NCI-H69 (cell line): ENCODE data around the gene TMEM161A.
"Not testable (repeated sequence)": the region's sequence is repeated elsewhere in the genome, so short reads cannot be mapped to it uniquely, and the experiment has no call there.

ENCODE experiments used
- DNase-seq: peaks from one replicate; lab custom pipeline; 2025; lab: John Stamatoyannopoulos, UW

Gene TMEM161A

DNA sequence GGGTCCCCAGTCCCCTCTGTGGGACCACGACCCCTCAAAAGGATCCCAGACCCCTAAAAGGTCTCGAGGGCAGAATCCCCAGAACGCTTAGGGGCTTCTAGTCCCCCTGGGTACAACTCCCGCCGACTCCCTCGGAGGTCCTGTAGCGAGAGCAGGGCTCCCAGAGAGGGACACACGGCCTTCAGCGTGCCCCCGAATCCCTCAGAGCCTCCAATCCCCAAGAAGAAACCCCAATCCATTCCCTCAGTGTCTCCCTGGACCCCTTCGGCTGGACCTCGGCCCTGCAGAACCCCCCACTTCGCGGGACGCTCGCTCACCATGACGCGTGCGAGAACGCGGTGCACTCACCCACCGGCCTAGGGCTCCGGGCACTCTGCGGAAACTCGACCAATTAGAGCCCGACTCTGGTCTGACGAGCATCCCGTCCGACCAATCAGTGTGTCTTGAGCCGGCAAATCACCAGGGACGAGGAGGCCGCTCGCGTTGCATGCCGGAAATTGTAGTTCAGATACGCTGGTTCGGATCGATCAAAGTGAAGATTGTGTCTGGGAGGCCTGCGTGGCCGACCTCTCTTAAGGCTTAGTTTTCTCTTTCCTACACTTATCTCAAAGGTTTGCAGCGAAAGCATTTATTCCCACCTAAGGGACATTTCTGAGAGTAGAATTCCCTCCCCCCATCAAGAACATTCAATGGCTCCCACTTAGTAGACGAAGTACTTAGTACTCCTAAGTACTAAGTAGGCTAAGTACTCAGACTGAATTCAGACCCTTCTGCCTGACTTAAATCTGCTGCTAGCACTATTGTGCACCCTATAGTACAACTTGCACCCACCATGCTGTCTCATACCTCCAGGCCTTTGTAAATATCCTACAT is at the start of gene TMEM161A:
Gene TMEM161A, minus strand, starts transcription at position 370 of the 873 bp plus-strand sequence. Its CDS starts 50 bp downstream, at position 320.
- DNase-seq: peak; percentile 99

DNA sequence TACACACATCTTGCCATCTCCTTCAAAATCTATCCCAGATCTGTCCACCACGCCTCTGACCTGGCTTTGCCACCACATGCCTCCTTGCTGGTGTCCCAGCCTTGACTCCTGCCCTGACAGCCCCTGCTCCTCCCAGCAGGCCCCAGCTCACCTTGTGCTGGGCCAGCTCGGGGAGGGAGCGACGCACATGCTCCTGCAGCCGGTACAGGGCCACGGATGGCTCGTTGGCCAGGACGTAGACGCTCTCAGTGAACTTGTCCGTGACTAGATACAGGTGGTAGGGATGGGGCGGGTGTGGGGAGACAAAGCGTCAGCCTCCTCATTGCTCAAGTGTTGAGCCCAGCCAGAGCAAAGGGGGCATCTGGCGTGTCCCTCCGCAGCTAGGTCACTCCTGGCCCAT is 48.5 kb upstream of the TMEM161A start:
- no peak for DNase-seq

DNA sequence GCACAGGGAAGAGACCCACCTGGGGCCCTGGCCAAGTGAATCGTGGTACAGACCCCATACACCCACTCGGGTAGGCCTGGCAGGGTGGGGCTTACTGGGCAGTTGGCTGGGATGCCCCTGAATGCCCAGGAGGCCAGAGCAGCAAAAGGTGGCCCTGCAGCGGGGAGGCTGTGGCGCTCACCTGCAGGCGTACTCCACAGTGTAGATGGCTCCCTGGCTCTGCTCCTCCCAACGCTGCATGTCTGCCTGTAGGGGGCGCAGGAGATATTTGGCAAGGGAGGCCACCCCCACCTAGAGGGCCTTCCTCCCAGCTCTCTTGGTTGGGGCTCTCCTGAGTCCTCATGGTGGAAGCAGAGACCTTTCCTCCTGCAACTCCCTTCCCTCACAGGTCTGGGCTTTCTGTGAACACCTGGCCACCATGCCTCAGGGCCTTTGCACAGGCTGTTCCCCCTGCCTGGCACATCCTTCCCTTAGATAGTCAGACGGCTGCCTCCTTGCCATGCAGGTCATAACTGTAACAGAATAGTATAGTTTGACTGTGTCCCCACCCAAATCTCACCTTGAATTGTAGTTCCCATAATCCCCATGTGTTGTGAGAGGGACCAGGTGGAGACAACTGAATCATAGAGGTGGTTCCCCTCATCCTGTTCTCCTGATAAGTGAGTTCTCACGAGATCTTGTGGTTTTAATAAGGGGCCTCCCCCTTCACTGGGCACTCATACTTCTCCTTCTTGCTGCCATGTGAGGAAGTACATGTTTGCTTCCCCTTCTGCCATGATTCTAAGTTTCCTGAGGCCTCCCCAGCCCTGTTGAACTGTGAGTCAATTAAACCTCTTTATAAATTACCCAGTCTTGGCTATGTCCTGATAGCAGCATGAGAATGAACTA is 47.8 kb upstream of the TMEM161A start:
- peak; percentile 85 for DNase-seq

DNA sequence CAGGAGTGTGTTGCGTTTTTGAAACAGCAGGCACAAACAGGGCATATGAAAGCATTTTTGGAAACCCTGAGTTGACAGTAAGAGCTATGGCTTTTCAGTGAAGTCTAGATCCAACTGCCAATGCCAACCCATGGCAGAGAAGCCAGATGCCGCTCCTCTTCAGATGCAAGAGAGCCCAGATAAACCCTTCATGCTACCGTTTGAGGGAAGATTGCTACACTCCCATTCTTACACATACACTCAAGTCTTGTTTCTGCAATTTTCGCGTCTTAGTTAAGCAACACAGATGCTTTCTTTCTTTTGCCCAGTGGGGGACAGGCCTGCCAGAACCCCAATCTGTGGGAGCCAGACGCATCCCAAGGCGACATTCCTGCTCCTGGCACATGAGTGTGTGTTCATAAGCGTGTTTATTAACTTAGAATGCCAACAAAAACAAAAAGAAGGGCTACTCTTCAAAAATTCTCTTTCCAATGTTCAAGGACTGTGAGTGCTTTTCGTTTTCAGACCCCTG is 43.3 kb upstream of the TMEM161A start:
- DNase-seq: no peak

DNA sequence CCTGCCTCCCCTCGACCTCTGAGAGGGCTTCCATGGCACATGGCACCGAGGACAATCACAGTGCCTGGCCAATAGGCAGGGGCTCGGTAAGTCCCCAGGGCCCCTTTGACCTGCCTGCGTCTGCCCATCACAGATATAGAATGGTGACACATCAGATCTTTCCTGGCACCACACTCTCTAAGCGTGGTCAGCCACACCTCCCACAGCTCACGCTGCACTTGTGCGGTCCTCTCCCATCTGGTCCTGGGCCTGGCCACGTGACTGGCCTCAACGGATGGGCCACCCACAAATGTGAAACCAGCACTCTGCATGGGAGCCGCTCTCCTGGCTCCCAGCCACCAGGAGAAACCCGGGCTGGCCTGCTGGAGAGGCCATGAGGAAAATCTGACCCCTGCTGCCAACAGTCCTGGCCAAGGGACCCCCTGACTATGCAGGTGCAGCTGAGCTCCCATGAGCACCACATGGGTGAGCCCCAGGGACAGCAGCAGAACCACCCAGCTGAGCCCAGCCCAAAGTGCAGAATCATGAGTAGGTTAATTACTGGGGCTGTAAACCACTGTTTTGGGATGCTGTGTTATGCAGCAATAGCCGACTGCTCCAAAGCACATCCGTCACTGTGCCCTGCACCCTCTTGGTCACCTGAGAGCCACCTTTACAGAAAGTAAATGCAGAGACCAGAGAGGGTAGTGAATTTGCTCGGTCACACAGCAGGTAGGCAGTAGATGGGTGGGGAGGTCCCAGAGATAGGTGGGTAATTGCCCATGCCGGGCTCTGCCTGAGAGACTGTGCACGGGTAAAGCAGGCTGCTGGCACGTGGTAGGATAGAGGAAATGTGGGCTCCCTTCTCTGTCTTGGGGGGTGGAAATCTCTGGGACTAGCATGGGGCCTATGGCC is 41.5 kb upstream of the TMEM161A start:
- no peak for DNase-seq

DNA sequence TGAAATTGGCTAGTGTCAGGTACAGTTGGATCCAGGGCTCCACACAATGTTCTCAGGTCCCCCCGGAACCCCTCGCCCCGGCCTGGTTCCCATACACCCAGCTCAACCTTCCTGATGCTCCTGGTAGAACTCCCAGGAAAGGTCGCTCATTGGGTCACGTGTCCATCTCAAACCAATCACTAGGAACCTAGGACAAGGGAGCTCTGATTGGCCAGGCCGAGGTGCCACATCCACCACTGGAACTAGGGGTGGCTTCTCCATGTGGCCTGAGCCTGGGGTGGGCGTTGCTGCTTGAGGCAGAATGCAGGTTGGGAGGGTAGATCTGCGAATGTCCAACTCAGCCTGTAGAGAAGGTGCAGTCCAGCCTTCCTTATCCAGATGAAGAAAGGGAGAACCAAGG is 38.7 kb upstream of the TMEM161A start:
- no peak for DNase-seq

DNA sequence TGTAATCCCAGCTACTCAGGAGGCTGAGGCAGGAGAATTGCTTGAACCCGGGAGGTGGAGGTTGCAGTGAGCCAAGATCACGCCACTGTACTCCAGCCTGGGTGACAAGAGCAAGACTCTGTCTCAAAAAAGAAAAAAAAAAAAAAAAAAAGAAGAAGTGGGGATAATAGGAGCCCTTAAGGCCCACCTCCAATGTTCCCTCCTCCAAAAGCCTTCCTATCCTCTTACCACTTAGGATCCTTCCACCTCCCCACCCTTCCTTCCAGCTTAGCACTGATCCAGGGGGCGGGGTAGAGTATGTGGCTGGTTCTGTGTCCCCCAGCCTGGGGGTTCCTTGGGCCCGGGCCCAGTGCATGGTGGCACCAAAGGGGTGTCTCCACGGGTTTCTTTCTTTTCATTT is 35.0 kb upstream of the TMEM161A start:
- not testable (repeated sequence) for DNase-seq

DNA sequence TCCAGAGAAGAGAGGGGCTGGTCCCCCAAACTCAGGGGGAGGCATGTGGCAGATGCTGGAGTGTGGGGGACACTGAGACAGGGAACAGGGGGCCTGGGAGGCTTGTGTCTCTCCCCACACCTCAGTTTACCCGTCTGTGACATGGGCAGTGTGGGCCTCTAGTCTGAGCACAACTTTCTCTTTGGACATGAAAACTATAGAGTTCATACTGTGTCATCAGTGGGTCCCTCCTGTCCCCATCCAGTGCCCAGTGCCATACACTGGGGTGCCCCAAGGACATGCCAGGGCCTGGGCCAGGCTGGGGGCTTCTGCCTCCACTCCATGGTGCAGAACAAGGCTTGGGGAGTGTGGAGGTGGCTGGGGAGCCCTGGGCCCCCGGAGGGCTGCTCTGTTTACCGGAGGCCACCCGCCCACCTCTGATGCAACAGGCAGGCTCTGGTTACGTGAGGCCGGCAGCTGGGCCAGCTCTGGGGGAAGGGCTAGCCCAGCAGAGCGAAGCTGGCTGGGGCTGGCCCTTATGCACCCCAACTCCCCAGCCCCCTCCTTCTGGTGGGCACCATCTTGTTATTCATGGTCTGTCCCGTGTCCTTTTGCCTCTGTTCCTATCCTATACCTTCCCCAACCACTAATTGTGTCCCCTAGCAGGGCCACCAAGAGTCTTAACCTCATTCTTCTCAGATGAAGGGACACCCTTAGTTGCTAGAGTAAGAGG is 33.7 kb upstream of the TMEM161A start:
- peak; percentile 37 for DNase-seq

DNA sequence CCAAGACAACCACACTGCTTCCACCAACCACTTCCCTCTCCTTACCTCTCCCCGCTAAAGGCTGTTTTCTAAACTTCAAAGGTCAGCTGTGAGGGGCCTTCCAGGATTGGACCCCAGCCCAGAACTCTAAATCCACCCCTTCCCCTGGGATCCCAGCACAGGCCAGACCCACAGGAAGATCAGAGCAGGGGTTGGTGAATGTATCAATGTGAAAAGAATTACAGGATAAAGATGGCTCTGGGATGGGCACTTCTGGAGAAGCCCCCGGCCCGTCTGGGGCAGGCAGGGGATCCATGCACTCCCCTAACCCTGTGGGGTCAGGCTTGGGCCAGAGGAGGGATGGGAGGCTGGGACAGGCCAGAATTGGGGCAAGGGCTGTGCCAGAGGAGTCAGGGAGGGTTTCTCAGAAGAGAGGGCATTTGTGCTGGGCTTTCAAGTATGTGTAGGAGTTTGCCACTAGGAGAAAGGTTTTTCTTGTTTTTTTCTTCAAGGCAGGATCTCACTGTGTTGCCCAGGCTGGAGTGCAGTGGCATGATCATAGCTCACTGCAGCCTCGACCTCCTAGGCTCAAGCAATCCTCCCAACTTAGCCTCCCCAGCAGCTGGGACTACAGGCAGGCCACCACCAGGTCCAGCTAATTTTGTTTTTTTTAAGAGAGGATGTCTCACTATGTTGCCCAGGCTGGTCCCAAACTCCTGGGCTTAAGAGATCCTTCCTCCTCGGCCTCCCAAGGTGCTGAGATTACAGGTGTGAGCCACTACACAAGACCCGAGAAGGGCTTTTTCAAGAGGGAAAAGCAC is 32.8 kb upstream of the TMEM161A start:
- no peak for DNase-seq

DNA sequence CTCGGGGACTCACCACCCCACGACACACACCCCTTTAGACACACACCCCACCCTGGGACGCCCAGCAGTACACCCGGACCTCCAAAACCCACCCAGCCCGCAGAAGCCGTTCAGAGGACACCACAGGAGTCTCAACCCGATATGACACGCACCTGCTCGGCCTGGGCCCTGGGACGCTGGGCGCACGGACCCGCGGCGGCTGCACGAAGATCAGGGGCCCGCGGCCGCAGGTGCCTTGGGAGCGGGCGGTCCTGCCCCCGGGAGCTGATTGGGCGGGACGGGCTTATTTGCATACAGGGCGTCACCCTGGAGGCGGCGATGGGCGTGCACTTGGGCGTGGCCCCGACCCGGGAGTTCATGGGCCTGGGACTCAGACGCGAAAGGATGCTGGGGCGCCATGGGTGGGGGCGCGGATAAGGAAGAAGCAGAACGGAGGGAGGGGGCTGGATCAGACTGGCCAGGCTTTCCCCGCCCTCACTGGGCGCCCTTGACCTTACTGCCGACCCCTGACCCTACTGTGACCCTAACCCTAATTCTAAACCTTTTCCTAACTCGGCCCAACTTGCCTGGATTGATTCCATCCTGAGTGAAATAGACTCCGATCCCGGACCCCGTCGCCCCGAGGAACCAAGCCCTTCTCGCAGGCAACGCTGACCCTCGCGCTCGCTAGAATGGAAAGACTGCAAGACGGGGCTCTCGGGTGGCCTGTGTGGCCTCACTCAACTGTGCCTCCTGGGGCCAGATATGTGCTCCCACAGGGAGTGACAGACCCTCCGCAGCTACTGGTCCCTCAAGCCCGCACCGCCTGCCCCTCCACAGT is 32.0 kb upstream of the TMEM161A start, which contains the start of gene MEF2B:
Gene MEF2B, minus strand, starts transcription at position 211 of the 820 bp plus-strand sequence. CDS start 19,528 bp downstream, outside the sequence.
- peak; percentile 96 for DNase-seq

DNA sequence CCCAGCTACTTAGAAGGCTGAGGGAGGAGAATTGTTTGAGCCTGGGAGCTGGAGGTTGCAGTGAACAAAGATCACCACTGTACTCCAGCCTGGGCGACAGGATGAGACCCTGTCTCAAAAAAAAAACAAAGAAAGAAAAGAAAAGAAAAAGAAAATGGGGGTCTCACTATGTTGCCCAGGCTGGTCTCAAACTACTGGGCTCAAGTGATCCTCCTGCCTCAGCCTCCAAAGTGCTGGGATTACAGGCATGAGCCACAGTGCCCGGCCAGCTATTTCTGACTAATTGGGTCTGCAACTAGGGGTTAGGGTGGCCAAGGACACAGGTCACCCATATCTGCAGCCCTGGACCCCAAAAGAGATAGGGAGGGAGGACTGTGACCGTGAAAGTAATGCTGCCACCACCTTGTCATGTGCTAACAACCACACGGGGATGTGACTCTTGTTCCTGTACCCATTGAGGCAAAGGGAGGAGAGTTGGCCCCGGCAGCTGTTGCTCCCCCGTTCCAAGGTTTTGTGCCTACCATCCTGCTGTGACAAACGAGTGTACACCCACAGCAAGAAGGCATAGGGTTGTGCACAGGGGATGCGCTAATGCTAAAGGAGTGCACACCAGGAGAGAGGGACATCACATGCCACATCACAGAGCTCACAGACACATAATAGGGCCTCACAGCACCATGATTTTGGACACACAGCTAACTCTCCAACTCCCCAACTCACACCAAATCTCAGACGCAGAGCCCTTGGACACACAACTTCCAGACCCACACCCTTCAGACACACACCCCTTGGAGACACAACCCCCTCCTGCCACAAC is 31.2 kb upstream of the TMEM161A start:
- DNase-seq: no peak

DNA sequence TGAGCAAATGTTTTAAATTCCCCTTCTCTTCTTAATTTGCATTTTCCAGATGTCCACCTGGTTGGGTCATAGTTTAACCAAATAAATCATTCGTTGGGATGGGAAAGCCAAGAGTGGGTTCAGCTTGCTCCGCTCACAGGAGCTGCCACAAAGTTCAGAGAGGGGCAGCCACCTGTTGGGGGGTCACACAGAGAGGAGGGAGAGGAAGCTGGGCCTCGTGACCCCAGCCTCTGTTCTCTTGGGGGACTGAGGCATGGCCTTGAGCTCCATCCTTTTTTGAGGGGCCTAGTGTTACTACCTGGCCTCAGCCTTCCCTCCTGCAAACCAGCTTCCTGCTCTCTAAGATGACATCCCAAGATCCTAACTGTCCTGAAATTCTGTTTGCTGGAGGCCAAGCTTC is 29.3 kb upstream of the TMEM161A start:
- no peak for DNase-seq

DNA sequence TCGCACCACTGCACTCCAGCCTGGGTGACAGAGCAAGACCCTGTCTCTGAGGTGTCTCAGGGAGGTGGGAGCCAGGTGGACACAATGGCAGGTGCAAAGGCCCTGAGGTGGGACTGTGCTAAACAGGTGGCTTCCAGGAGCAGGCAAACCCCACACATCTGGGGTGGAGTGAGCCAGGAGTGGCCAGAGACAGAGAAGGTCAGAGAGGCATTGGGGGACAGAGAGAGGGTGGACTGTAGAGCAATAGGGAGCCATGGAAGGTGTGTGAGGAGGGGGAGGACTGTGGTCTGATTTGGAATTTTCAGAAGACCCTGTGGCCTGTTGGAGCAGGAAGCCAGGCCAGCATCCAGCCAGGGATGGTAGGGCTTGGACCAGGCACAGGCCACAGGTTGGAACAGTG is 27.1 kb upstream of the TMEM161A start:
- no peak for DNase-seq

DNA sequence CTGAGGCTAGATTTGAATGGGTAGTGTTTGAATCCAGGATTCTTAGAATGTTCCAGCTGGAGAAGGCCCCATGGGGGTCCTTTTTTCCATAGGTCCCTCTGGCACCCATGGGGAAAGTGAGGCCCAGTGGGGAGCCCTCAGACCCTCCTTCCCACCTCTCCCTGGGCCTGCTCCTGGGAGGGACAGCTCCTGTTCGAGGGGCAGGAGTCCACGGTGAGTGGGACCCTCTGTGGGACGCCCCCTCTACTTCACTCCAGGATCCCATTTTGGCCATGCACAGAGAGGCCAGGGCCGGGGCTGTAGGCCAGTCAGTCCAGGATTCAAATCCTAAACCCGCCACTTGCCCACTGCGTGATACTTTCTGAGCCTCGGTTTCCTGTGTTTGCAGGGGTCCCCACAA is 24.2 kb upstream of the TMEM161A start:
- no peak for DNase-seq

DNA sequence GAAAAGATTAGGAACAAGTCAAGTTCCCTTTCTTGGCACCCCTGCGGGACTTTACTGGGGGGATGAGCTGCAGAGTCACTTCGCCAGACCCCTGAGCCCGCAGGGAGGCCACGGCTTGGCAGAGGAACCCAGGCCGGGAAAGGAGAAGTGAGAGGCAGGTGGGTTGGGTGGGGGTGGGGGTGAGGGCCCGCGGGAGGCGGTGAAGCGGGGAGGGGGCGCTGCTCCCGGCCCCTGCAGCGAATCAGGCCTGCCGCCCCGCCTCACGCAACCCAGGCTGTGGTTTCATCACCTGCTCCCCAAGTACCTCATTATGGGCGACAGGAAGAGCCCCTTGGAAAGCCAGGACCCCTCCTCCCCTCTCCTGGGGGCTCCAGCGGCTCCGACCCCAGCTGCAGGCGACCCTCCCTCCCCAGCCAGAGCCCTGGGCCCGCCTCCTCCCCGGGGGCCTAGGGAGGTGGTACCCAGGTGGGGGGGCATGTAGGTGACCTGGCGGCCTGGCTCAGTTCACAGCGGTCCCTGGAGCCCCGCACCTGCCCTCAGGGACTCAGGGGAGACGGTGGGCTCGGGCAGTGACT is 22.3 kb upstream of the TMEM161A start:
- no peak for DNase-seq

DNA sequence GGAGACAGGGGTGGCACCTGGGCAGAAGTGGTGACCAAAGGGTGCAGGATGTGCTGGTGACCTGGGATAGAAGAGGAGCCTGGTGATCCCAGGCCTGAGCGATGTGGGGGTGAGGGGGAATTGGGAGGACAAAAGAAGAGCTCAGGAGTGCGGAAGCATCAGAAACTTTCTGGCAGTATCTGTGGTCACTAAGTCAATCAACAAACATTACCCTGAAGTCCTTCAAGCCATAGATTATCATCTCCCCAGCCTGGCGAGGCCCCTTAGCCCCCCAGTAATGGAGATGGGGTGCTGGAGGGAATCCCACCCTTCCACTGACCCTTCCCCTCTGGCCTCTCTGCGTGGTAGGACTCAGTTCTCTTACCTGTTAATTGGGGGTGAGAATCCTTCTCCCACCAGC is 21.3 kb upstream of the TMEM161A start:
- DNase-seq: no peak

DNA sequence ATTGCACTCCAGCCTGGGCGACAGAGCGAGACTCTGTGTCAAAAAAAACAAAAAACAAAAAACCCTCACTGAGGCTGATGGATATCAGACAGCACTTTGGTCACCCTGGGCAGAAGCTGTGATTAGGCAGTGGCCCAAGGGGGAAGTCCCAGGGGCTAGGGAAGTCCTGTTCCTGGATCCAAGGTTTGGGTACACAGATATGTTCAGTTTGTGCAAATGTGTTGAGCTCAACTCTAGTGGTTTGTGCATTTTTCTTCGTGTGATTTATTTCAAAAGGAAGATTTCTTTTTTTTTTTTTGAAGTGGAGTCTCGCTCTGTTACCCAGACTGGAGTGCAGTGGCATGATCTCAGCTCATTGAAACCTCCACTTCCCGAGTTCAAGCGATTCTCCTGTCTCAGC is 19.5 kb upstream of the TMEM161A start:
- DNase-seq: no peak
